KMS-11 (cell line): ENCODE data around the gene HYAL1.

Source experiments
- H2AFZ ChIP-seq: fragments of 200-600 bp; sonication (generic); 2 replicates; pipeline ENCODE4 v1.6.1; 2016; ENCODE audit warnings: antibody characterized with exemption, mixed run types, low read depth
- H3K27ac ChIP-seq: fragments of 200-600 bp; sonication (generic); 2 replicates; pipeline ENCODE4 v1.6.1; 2016; ENCODE audit warnings: mild to moderate bottlenecking, mixed run types
- H3K27me3 ChIP-seq: fragments of 200-600 bp; sonication (generic); 2 replicates; pipeline ENCODE4 v1.6.1; 2017; ENCODE audit warnings: mild to moderate bottlenecking, low read depth, mixed run types, moderate library complexity; ENCODE audit not compliant: insufficient read depth
- H3K36me3 ChIP-seq: fragments of 200-600 bp; sonication (generic); 2 replicates; pipeline ENCODE4 v1.6.1; 2017; ENCODE audit warnings: mild to moderate bottlenecking, mixed run types; ENCODE audit not compliant: insufficient read depth
- H3K4me1 ChIP-seq: fragments of 200-600 bp; sonication (generic); 2 replicates; pipeline ENCODE4 v1.6.1; 2016; ENCODE audit warnings: mild to moderate bottlenecking, low read depth, mixed run types; ENCODE audit not compliant: poor library complexity, severe bottlenecking
- H3K4me2 ChIP-seq: fragments of 200-600 bp; sonication (generic); 2 replicates; pipeline ENCODE4 v1.7.0; 2016; ENCODE audit warnings: mild to moderate bottlenecking, mixed run types
- H3K4me3 ChIP-seq: fragments of 200-600 bp; sonication (generic); IDR thresholded peaks from 2 replicates; pipeline ENCODE4 v1.6.1; 2017; ENCODE audit warnings: low read depth, low read length, mixed read lengths; ENCODE audit not compliant: insufficient read depth
- H3K79me2 ChIP-seq: fragments of 200-600 bp; sonication (generic); 2 replicates; pipeline ENCODE4 v1.6.1; 2016; ENCODE audit warnings: low read depth, mixed run types; ENCODE audit not compliant: insufficient read depth
- H3K9ac ChIP-seq: fragments of 200-600 bp; sonication (generic); 2 replicates; pipeline ENCODE4 v1.6.1; 2016; ENCODE audit warnings: mild to moderate bottlenecking, mixed run types
- H4K20me1 ChIP-seq: fragments of 200-600 bp; sonication (generic); 2 replicates; pipeline ENCODE4 v1.6.1; 2016; ENCODE audit warnings: mild to moderate bottlenecking, mixed run types; ENCODE audit not compliant: insufficient read depth
- CTCF ChIP-seq: fragments of 200-600 bp; sonication (generic); conservative IDR thresholded peaks from 2 replicates; pipeline ENCODE4 v1.6.1; 2017; ENCODE audit warnings: low read depth, mild to moderate bottlenecking, antibody characterized with exemption, low read length, moderate library complexity, mixed read lengths

Gene HYAL1

GRCh38 chr3:50323092-50323600, 19.8 kb upstream of the HYAL1 start:
- Histone ChIP-seq H3K4me2 (no peak overlapping the region), H3K27me3 (no peaks in the 10 kb centered on the region), H3K9ac (no peak overlapping the region), H3K36me3 (no peaks in the 10 kb centered on the region), H3K79me2 (peaks cover 8% of the 10 kb centered on the region; the same call in 1 of the 2 replicates), H3K27ac (no peak overlapping the region), H4K20me1 (no peaks in the 10 kb centered on the region), H2AFZ (no peak overlapping the region), H3K4me1 (peaks cover 4% of the 10 kb centered on the region), H3K4me3 (no peak overlapping the region)
- no peak for TF ChIP-seq CTCF

- Histone ChIP-seq H2AFZ (peak within 1 kb of the TSS; percentile 71), H3K4me2 (0 out of 2 replicates have a peak within 1 kb of the TSS, but pooled peaks have one; percentile 13), H3K27ac (peak within 1 kb of the TSS; percentile 68), H3K9ac (peak within 1 kb of the TSS; percentile 78), H4K20me1 (no peaks in the 10 kb centered on the region), H3K36me3 (no peaks in the 10 kb centered on the region), H3K79me2 (peaks cover 5% of the 10 kb centered on the region; the same call in 1 of the 2 replicates), H3K27me3 (no peaks in the 10 kb centered on the region), H3K4me3 (no peak within 1 kb of the TSS), H3K4me1 (peaks cover 4% of the 10 kb centered on the region)
- no peak for TF ChIP-seq CTCF
Measured at GRCh38 chr3:50322386-50323091, 19.2 kb upstream of the HYAL1 start, which contains the start of gene HYAL2. Gene HYAL2 (minus strand): TSS chr3:50322745. CDS start chr3:50320489, 2,256 bp downstream.

GRCh38 chr3:50322115-50322385, 18.7 kb upstream of the HYAL1 start:
- H3K4me1 ChIP-seq: peaks cover 4% of the 10 kb centered on the region
- no peaks in the 10 kb centered on the region for H3K27me3 ChIP-seq
- 0 out of 2 replicates have a peak overlapping the region, but pooled peaks have one; percentile 13 for H3K4me2 ChIP-seq
- H3K4me3 ChIP-seq: no peak overlapping the region
- no peaks in the 10 kb centered on the region for H4K20me1 ChIP-seq
- H3K79me2 ChIP-seq: no peaks in the 10 kb centered on the region; the same call in 1 of the 2 replicates
- TF ChIP-seq CTCF: peak; percentile 27; the same call in 1 of the 2 replicates
- no peak overlapping the region for H3K27ac ChIP-seq
- no peaks in the 10 kb centered on the region for H3K36me3 ChIP-seq
- no peak overlapping the region for H3K9ac ChIP-seq
- H2AFZ ChIP-seq: peak overlapping the region; percentile 71

- H4K20me1 ChIP-seq: no peaks in the 10 kb centered on the region
- no peaks in the 10 kb centered on the region for H3K79me2 ChIP-seq
- peak; percentile 64 for TF ChIP-seq CTCF
- no peaks in the 10 kb centered on the region for H3K27me3 ChIP-seq
- peak overlapping the region; percentile 71 for H2AFZ ChIP-seq
- H3K36me3 ChIP-seq: no peaks in the 10 kb centered on the region
- peak overlapping the region; percentile 68 for H3K27ac ChIP-seq
- no peak overlapping the region for H3K4me3 ChIP-seq
- H3K9ac ChIP-seq: peak overlapping the region; percentile 78
- H3K4me2 ChIP-seq: peak overlapping the region; percentile 44; the same call in 1 of the 2 replicates
- peaks cover 4% of the 10 kb centered on the region for H3K4me1 ChIP-seq
Measured at GRCh38 chr3:50321336-50322114, 18.2 kb upstream of the HYAL1 start.
